Fibroblast of skin of left biceps (primary cell): ENCODE data around the gene OR2S2.
"Not testable (repeated sequence)": the region's sequence is repeated elsewhere in the genome, so short reads cannot be mapped to it uniquely, and the experiment has no call there.

Experiments used
- DNase-seq, 2 experiments: peaks; one replicate each; pipeline ENCODE4 v3.0.0-alpha.2; 2013; ENCODE audit warnings: low read depth in 2 of 2

OR2S2 gene

DNA sequence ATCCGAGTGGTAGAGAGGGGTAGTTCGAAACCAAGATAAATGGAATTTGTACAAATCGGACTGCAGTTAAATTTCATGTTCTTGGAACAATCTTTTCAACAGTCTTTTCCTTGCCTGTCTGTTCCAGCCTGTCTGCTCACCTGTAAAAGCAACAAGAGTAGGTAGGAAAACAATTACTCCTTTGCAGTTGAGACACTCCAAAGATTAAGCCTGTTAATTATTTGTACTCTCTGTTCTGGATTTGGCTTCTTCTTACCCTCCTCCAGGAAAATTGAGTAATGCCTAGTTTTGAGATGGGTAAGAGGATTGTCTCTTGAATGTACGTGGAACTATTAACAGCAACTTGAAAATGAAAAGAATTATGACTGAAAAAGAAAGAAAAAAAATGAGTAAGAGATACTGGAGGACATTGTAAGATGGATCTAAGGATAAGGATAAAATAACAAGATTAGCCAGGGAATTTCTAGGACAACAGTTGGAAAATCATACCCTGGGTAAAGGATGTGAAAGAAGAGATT is 24.3 kb downstream of the OR2S2 start:
- no peak for DNase-seq

GRCh38 chr9:35932735-35933134 is 25.2 kb downstream of the OR2S2 start:
- no peak for DNase-seq

- DNase-seq = no peak
Measured at GRCh38 chr9:35930989-35931388, 27.0 kb downstream of the OR2S2 start.

GRCh38 chr9:35930521-35930920 is 27.4 kb downstream of the OR2S2 start:
- DNase-seq = no peak

DNA sequence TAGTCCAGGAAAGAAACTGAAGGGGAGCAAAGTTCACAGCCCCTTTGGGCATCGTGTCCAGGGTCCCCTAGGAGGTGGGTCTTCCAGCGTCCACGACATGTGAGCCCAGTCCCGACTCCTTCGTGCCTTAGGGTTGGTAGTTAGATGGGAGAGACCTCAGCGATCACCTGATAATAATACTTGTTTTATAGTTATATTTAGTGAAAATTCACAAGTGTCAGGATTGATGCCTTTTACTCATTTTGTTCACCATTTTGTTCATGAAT is 28.6 kb downstream of the OR2S2 start:
- DNase-seq = no peak

GRCh38 chr9:35928591-35929452 is 29.1 kb downstream of the OR2S2 start:
- DNase-seq = no peak

GRCh38 chr9:35923927-35924763 is 33.8 kb downstream of the OR2S2 start:
- DNase-seq = peak; percentile 88 to 89

- DNase-seq = no peak
Measured at GRCh38 chr9:35923598-35923926, 34.4 kb downstream of the OR2S2 start.

DNA sequence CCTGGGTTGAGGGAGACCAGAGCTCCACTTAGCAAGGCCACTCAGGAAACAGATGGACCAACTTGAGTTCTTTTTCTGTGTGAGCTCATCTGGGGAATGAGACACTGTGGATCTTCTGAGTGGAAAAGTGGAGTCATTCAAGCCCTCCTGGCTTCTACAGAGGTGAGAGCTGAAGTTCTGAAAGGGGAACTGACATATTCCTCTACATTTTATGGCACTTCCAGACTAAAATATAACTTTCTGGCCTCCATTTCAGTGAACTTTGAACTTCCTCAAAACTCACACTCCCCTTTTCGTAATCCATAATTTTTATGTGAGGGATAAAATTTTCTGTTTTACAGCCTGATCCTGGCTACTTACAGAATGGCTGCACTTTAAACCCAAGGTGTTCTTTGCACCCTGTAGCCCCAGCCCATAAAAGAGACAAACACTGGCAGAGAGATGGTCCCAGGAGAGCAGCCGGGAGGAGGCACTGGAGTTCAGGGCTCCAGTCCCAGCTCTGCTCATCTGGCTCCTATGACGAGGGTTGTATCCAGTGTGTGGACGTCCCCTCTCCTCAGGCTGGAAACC is 37.8 kb downstream of the OR2S2 start:
- no peak for DNase-seq

GRCh38 chr9:35919212-35920008 is 38.5 kb downstream of the OR2S2 start:
- DNase-seq = no peak

DNA sequence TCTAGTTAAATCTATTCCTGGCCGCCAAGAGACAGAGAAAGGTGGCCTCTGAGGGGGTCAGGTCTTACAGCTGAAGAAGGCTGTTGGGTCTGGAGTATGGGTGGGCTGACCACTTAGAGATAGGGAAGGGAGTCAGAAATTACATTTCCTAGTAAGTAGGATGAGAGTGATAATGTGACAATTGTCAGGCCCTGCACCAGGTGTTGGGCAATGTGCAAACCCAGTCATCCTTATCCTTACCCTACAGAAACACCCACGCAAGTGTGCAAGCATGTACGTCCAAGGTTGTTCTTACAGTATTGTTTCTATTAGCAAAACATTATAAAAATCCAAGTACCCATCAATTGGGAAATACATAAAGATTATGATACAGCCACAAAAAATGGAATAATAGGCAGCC is 39.2 kb downstream of the OR2S2 start:
- no peak for DNase-seq

DNA sequence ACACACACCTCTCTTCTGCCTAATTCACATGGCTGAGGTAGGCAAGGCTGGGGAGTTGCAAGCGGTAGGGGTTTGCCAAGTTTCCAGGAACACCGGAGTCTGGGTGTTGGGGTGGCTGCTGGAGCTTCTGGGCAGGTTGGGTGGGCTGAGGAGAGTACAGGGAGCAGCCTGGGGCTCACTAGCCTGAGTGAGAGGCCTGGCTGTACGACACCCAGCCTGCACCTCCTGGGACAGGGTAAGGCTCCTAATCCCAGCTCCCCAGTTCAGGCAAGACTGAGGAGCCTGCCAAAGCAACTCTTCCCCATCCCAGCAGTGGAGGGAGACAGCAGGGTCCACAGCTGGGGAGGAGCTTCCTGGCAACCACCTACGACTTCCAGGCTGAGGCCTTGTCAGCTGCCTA is 40.7 kb downstream of the OR2S2 start:
- no peak for DNase-seq

- no peak for DNase-seq
Measured at GRCh38 chr9:35915681-35916294, 42.2 kb downstream of the OR2S2 start.

DNA sequence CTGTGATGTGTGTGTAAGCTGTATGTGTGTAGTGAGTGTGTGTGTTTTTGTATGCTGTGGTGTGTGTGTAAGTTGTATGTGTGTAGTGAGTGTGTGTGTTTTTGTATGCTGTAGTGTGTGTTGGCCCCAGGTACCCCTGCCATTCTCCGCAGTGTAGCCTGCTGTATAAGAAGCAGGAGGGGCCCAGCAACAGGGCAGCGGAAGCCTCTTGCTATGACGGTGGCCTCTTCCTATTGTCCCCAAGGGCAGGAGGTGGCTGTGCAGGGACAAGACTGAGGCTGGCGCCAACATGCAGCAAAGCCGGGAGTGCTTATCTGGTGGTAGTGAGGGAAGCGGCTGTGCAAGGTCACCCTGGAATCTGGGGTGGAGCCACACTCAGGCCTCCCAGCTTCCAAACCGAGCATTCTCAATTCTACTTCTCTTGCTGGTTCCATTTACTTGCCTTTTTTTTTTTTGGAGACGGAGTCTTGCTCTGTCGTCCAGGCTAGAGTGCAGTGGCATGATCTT is 43.6 kb downstream of the OR2S2 start:
- no peak for DNase-seq

- DNase-seq = not testable (repeated sequence)
Measured at GRCh38 chr9:35913429-35913828, 44.5 kb downstream of the OR2S2 start.

DNA sequence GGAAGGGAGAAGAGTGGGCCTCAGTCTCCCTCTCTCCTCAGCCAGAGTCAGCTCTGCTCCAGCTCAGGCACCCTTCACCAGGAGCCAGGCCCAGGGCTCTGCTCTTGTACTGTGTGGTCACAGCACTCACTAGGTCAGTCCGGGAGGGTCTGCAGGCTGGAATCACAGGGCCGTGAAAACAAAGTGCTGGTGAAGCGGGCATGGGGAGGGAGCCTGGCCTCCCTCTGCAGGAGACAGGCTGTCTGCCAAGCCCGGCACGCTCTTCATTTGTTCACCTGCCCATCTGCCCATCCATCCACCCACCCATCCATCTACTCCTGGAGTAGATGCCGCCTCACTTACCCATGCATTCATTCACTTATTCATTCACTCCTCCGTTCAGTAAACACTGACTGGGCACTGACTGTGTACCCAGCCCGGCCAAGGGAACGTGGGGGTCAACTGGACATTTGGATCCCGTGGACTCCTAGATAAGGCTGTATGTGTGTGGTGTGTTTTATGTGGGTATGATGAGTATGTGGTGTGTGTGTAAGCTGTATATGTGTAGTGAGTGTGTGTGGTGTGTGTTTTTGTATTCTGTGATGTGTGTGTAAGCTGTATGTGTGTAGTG is 45.1 kb downstream of the OR2S2 start:
- DNase-seq = no peak

DNA sequence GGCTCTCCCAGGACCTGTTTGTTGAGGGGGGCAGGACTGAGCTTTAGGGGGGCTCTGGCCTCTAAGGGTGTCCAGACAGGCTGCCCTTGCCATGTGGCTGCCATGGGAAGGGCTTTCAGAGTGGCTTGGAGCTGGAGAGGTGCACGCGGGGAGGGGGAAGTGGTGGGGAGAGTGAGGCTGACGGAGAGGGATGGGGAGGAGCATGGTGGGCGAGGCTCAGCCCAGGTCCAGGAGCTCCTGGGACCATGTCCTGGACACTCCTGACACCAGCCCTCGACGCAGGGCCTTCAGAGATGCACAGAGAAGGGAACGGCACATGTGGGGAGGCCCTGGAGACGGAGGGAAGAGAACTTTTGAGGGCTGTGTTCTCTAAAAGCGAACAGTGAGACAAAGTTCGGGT is 46.3 kb downstream of the OR2S2 start:
- no peak for DNase-seq

GRCh38 chr9:35910613-35911359 is 47.2 kb downstream of the OR2S2 start:
- DNase-seq = no peak

GRCh38 chr9:35909687-35910612 is 48.0 kb downstream of the OR2S2 start:
- no peak for DNase-seq
